GM12872 (cell line): ENCODE data around the gene TMEM126B.

Source experiments
- TF ChIP-seq, protein P1 (sequence below): IDR thresholded peaks from 3 replicates; pipeline ENCODE4 v1.5.1; 2011; ENCODE audit warnings: low read depth, mild to moderate bottlenecking, low read length, moderate library complexity; ENCODE audit not compliant: insufficient read depth

The TMEM126B gene

DNA sequence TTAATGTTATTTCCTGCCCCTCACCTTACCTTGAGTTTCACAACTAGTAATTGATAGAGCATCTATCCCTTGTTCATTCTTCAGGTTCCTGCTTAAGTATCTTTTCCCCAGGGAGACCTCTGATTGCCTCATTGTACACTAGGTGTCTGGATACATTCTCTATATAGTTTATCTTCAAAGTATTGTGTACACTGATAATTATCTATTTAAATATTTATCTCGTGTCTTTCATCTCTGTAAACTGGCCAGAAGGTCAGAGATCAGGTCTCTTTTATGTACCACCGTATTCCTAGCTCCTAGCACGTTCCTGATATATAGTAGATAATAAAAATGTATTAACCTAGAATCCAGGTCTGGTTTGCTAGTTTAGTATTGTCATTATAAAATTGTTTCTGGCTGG lies 6.4 kb downstream of the TMEM126B start:
- TF ChIP-seq, protein P1, sequence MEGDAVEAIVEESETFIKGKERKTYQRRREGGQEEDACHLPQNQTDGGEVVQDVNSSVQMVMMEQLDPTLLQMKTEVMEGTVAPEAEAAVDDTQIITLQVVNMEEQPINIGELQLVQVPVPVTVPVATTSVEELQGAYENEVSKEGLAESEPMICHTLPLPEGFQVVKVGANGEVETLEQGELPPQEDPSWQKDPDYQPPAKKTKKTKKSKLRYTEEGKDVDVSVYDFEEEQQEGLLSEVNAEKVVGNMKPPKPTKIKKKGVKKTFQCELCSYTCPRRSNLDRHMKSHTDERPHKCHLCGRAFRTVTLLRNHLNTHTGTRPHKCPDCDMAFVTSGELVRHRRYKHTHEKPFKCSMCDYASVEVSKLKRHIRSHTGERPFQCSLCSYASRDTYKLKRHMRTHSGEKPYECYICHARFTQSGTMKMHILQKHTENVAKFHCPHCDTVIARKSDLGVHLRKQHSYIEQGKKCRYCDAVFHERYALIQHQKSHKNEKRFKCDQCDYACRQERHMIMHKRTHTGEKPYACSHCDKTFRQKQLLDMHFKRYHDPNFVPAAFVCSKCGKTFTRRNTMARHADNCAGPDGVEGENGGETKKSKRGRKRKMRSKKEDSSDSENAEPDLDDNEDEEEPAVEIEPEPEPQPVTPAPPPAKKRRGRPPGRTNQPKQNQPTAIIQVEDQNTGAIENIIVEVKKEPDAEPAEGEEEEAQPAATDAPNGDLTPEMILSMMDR, result no peak

DNA sequence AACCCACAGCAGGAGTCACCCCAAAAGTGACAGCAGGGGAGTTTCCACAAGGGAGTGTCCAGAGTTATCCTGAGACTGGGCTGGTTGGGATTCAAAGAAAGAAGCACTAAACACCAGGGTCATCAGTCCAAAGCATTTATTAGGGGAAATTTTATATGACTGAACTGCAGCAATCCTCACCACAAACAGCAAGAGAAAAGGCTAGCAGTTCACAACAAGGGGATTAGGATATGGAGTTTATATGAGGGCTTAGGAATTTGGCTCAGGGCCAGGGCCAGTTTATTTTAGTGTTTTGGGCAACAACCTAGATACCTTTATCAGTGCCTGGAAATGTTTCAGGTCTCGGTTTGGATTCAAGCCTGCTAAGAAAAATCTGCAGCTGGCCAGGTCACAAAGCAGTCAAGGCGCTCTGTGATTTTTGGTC lies 14.8 kb downstream of the TMEM126B start:
- TF ChIP-seq, protein P1, result no peak

DNA sequence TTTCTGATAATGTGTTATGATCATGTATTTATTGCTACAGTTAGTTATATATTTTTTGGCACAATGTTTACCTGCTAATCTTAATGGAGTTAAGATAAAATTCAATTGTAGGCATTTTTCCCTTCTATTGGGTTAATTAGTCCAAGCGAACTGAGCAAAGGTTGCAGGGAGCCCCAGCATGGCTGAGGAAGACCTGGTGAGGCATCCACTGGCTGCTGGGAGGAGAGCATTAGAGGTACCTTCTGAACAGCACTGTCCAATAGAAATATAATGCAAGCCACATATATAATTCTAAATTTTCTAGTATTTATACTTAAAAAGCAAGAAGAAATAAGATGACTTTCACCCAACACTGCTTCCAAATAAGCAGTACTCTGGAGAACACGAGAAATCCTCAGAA lies 18.7 kb downstream of the TMEM126B start:
- TF ChIP-seq, protein P1, result no peak

DNA sequence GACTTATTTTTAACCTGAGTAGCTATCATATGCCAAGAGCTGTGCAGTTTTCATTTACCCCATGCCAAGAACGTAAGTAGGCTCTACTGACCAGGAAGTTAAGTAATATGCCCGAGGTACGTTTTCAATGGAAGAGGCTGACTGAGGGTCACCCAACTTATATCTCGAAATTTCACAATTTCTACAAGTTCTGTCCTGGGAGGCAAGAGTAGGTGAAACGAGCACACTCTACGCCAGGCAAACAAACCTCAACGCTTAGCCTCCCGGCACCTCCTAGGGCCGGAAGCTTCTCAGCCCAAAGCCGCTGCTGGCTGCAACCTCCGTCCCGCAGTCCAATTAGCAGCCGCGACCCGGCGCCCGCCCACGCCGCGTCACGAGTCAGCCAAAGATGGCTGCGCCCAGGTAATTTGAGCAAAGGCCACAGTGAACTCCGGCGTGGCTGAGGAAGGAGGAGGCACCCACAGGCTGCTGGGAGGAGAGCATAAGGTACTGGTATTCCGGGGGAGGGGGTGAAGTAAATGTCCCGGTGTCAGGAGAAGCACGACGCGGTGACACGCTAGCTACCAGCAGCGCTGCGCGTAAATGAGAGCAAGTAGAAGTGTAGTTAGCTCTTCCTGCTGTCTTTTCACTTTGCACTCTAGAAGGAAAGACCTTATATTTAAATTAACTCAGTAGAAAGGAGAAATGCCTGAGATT lies 19.4 kb downstream of the TMEM126B start, which contains the start of gene TMEM126A:
TSS of gene TMEM126A (plus strand) at position 364 of the 696 bp plus-strand sequence. CDS start 2,289 bp downstream, outside the sequence.
- TF ChIP-seq, protein P1, result no peak

DNA sequence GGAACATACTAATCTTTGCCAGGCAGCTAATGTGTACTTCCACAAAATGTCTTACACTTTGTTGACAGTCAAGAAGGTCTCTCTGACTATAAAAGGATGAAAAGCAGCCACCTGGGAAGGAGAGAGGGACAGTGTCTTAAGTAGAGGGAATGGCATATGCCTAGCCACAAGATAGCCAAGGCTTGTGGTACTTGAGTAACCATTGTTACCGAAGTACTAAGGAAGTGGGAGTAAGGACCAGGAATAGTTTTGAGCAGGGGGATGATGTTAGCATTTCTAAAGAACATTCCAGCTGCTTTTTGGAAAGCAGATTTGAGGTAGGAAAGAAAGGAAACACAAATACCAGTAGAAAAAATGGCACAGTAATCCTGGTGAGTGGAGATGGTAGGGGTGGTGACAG lies 22.7 kb downstream of the TMEM126B start:
- TF ChIP-seq, protein P1, result no peak

DNA sequence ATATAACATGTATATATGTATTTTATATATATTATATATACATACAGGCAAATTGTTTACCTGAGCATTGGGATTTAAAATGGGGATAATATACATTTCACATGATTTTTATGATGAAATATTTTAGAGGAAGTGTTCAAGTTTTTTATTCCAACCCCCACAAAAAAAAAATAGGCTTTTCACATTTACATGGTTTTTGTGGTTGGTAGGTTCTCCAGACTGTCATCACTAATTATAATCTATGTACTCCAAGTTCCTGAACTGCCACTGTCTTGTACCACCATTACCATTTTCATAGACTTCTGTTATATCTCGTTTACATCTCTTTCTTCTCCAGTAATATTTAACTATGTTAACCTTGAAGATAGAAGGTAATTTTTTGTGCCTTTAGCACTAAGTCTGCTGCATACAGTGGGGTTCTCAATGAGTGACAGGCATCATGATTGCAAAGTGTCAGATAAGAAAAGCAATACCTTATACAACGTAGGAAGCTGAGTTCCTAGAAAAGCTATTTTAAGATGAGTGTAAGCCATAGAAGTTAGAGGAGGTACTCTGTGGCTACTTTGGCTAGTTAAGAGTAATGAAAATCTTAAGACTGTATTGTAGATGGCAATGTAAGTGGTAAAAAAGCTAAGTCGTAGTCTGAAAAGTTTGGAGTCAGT lies 24.5 kb downstream of the TMEM126B start:
- TF ChIP-seq, protein P1, result no peak

DNA sequence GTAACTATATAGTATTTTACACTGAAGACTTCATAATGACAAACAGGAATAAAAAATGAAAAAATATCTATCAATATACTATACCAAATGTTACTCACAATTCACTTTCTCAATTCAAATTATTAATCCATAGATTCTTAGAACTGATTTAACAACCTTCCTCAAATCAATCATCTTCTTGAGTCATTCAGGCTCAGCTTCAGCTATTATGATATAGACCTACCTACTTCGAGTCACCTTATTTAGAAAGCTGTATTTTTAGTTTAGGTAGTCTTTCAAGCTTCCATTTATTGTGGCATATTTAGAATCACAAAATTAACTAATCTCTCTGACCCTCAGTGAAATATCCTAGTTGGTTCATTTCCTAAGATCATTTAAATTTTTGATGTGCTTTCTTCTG lies 28.4 kb downstream of the TMEM126B start:
- TF ChIP-seq, protein P1, result no peak
